Heart left ventricle (tissue), 13 donors: ENCODE measurements around the gene STOML1.

Experiments used
- POLR2A ChIP-seq, 2 donors: fragments of 450-650 bp; IDR thresholded peaks; one replicate each; pipeline ENCODE4 v1.6.1; 2017; ENCODE audit warnings: antibody characterized with exemption in 2 of 2, mild to moderate bottlenecking in 2 of 2, moderate library complexity in 2 of 2
- TF ChIP-seq, protein P1 (sequence below), 12 donors: fragments of 200-600 bp; sonication (generic) in 4 of 12; IDR thresholded peaks; one replicate each; pipeline versions ENCODE4 v1.5.0 to v1.8.0; 2018 to 2022; ENCODE audit warnings: antibody characterized with exemption in 12 of 12, mild to moderate bottlenecking in 5 of 12
- donor health status: ischemic (EF 13 %, LVEDD 7.1; RV severe dilation, severe dysfunction).
- donor health status: DM: no; HTN: yes; CAD: no.
- donor health status: DM: no; HTN: no; CAD: no.
- donor health status: ischemic (EF 25% LVEDD 6.9; RV normal size, moderate dysfunction).
- donor health status: ischemic (EF 25% LVEDD 5.7; RV mildly dilated, moderate dysfunction).
- donor health status: ischemic (EF 35%, LVEDD 5.7; RV mildly dilated, moderate dysfunction).
- donor health status: nonischemic (EF 11% LVEDD 7.7; RV severe dilation, severe dysfunction).
- donor health status: DM: yes; HTN: yes; CAD: no.
- donor health status: PGD.
- donor health status: ischemic (EF 29% LVEDD 5.4; RV normal size, mild dysfunction).
- donor health status: nonischemic (EF 23%, LVEDD 6.1; RV moderate dilation, normal function).

GRCh38 chr15:73948982-73949381, 43.1 kb downstream of the STOML1 start:
- TF ChIP-seq, protein P1, sequence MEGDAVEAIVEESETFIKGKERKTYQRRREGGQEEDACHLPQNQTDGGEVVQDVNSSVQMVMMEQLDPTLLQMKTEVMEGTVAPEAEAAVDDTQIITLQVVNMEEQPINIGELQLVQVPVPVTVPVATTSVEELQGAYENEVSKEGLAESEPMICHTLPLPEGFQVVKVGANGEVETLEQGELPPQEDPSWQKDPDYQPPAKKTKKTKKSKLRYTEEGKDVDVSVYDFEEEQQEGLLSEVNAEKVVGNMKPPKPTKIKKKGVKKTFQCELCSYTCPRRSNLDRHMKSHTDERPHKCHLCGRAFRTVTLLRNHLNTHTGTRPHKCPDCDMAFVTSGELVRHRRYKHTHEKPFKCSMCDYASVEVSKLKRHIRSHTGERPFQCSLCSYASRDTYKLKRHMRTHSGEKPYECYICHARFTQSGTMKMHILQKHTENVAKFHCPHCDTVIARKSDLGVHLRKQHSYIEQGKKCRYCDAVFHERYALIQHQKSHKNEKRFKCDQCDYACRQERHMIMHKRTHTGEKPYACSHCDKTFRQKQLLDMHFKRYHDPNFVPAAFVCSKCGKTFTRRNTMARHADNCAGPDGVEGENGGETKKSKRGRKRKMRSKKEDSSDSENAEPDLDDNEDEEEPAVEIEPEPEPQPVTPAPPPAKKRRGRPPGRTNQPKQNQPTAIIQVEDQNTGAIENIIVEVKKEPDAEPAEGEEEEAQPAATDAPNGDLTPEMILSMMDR (IDR thresholded peaks at IDR 0.05), result no peak
- no peak for TF ChIP-seq POLR2A (IDR thresholded peaks at IDR 0.05)
